CD4-positive, alpha-beta T cell (primary cell): Measurements from ENCODE around the gene IFNL4. TPM values are rescaled to one million over a fixed set of nuclear protein-coding genes. Genes with fewer than 3 reads are reported as not detected.

Experiments
- ATAC-seq: fragments of 200-7000 bp; cut with Tn5 transposase; one replicate; pipeline ENCODE4 v1.10.0; 2022; ENCODE audit warnings: mild to moderate bottlenecking; ENCODE audit not compliant: poor library complexity
- CTCF ChIA-PET: fragments of 350-600 bp; sonication (Branson Sonifier 250); formaldehyde crosslinking; loops from one replicate; lab custom pipeline; 2021; ENCODE audit warnings: antibody characterized with exemption, inconsistent platforms; lab: Charles Lee
- POLR2A ChIA-PET: fragments of 350-600 bp; sonication (Branson Sonifier 250); formaldehyde crosslinking; loops from one replicate; lab custom pipeline; 2021; ENCODE audit warnings: antibody characterized with exemption, inconsistent platforms; lab: Charles Lee
- DNase-seq, 14 experiments: peaks; one replicate each; pipeline ENCODE4 v3.0.0-alpha.2; 2013 to 2020; ENCODE audit warnings: mixed read lengths in 2 of 14
- H3K27ac ChIP-seq, 2 donors: one replicate each; pipeline versions ENCODE4 v1.5.1 to v1.7.0; 2013; ENCODE audit warnings: low read length in 2 of 2, low read depth in 1 of 2, mild to moderate bottlenecking in 1 of 2
- H3K27me3 ChIP-seq, 2 experiments: 1 replicate in 1 of 2; 2 replicates in 1 of 2; pipeline versions ENCODE4 v1.6.1 to v1.7.0; 2013; ENCODE audit warnings: low read length in 2 of 2, control low read depth in 1 of 2, mild to moderate bottlenecking in 1 of 2, moderate library complexity in 1 of 2; ENCODE audit not compliant: insufficient read depth in 2 of 2, control insufficient read depth in 1 of 2
- H3K36me3 ChIP-seq: one replicate; pipeline ENCODE4 v1.6.1; 2013; ENCODE audit warnings: low read length, control low read depth; ENCODE audit not compliant: insufficient read depth
- H3K4me1 ChIP-seq: one replicate; pipeline ENCODE4 v1.6.1; 2013; ENCODE audit warnings: low read length, control low read depth; ENCODE audit not compliant: insufficient read depth
- H3K4me3 ChIP-seq: one replicate; pipeline ENCODE4 v1.5.1; 2013; ENCODE audit warnings: mild to moderate bottlenecking, low read length, moderate library complexity
- H3K9me3 ChIP-seq, 2 experiments: 1 replicate in 1 of 2; 2 replicates in 1 of 2; pipeline versions ENCODE4 v1.6.1 to v1.7.0; 2013; ENCODE audit warnings: low read length in 2 of 2, mild to moderate bottlenecking in 2 of 2, control low read depth in 1 of 2, moderate library complexity in 1 of 2; ENCODE audit not compliant: control insufficient read depth in 1 of 2, insufficient read depth in 1 of 2
- H3K27ac Mint-ChIP-seq: one replicate; pipeline ENCODE4 v1.8.0; 2020; ENCODE audit warnings: mixed read lengths
- H3K27me3 Mint-ChIP-seq: one replicate; pipeline ENCODE4 v1.8.0; 2021; ENCODE audit warnings: mixed read lengths
- H3K36me3 Mint-ChIP-seq: one replicate; pipeline ENCODE4 v1.8.0; 2021; ENCODE audit warnings: low read depth, mixed read lengths
- H3K4me1 Mint-ChIP-seq: one replicate; pipeline ENCODE4 v1.8.0; 2021; ENCODE audit warnings: low read depth, mixed read lengths
- H3K4me3 Mint-ChIP-seq: one replicate; pipeline ENCODE4 v1.8.0; 2020; ENCODE audit warnings: mild to moderate bottlenecking, mixed read lengths
- H3K9me3 Mint-ChIP-seq: one replicate; pipeline ENCODE4 v1.8.0; 2020; ENCODE audit warnings: mixed read lengths
- intact Hi-C, 2 experiments: fragments of 100-400 bp; cut with DNase I in 1 of 2; cut with micrococcal nuclease in 1 of 2; formaldehyde crosslinking; loops; one replicate each; pipeline versions ENCODE4 v1.15.1 to v1.9.0; 2023 to 2025; cut with DNase I, micrococcal nuclease
- total RNA-seq, 174 experiments: library from RNA in 2 of 174; stranded (reverse) in 2 of 174; gene quantifications; one replicate each; pipeline ENCODE4 v1.2.3 and lab custom pipeline; 2021 to 2026
- TF ChIP-seq, protein P1 (sequence below): fragments of 200-600 bp; IDR thresholded peaks from one replicate; pipeline ENCODE4 v1.8.0; 2022; ENCODE audit warnings: antibody characterized with exemption, mild to moderate bottlenecking

IFNL4 gene
- total RNA-seq, 2 experiments from 2014 or later, result not detected

DNA sequence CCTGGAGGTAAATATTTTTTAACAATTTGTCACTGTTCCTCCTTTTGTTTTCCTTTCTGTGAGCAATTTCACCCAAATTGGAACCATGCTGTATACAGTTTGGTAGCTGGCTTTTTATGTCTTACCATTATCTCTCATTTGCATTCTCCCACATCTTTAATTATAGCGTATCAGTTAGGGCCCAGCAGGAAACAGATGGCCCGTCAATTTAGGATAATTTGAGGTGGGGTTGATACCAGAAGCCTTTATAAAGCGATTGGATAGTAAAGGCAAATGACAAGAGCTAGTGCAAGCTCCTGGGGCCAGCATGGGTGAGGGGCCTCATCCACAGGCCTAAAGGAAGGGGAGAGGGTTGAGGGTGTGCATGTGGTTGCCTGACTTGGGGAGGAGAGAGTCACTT is 3.8 kb upstream of the IFNL4 start:
- POLR2A ChIA-PET, result no interaction called here
- peaks cover 5% of the 10 kb centered on the region for H3K4me1 ChIP-seq
- Mint-ChIP-seq H3K36me3 (no peaks in the 10 kb centered on the region), H3K27me3 (peaks cover 19% of the 10 kb centered on the region), H3K9me3 (no peaks in the 10 kb centered on the region), H3K27ac (no peak overlapping the region), H3K4me1 (peaks cover 10% of the 10 kb centered on the region), H3K4me3 (no peak overlapping the region)
- intact Hi-C loops, result no loop called here
- H3K27me3 ChIP-seq, result peaks cover 7 to 8% of the 10 kb centered on the region in 2 experiments
- ATAC-seq, result no peak
- no peak for DNase-seq
- H3K27ac ChIP-seq, result no peak overlapping the region
- no peaks in the 10 kb centered on the region for H3K36me3 ChIP-seq
- CTCF ChIA-PET, result no interaction called here
- no peak overlapping the region for H3K4me3 ChIP-seq
- TF ChIP-seq, protein P1, sequence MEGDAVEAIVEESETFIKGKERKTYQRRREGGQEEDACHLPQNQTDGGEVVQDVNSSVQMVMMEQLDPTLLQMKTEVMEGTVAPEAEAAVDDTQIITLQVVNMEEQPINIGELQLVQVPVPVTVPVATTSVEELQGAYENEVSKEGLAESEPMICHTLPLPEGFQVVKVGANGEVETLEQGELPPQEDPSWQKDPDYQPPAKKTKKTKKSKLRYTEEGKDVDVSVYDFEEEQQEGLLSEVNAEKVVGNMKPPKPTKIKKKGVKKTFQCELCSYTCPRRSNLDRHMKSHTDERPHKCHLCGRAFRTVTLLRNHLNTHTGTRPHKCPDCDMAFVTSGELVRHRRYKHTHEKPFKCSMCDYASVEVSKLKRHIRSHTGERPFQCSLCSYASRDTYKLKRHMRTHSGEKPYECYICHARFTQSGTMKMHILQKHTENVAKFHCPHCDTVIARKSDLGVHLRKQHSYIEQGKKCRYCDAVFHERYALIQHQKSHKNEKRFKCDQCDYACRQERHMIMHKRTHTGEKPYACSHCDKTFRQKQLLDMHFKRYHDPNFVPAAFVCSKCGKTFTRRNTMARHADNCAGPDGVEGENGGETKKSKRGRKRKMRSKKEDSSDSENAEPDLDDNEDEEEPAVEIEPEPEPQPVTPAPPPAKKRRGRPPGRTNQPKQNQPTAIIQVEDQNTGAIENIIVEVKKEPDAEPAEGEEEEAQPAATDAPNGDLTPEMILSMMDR, result no peak
- peaks cover 0 to 6% of the 10 kb centered on the region in 2 experiments for H3K9me3 ChIP-seq

DNA sequence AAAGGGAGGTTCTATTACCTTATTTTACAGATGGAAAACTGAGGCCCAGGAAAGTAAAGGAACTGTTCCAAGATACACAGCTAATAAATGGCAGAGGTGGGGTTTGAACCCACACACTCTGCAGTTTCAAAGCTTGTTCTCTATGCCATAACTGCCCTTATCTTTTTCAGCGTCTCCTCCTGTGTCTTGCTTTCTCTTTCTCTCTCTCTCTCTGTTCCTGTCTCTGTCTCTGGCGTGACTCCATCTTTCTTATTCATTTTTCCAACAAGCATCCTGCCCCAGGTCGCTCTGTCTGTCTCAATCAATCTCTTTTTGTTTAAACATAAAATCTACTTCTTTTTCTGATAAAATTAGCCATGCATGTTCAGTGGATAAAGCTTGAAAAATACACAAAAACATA is 3.2 kb upstream of the IFNL4 start:
- H3K4me3 Mint-ChIP-seq, result no peak overlapping the region
- POLR2A ChIA-PET, result no interaction called here
- TF ChIP-seq, protein P1, result no peak

DNA sequence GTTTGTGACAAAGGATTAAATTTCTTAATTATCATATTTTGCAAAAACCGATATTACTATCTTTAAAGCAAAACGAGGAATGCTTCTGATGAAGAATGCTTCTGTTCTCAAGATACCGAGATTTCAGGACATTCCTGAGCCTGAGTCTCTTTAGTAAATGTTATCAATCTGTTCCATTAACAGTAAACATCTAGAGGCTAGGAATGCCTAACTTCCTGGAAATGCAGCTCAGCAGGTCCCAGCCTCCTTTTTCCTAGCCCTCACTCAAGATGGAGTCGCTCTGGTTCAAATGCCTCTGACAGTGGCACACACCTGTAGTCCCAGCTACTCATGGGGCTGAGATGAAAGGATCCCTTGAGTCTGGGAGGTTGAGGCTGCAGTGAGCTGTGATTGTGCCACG is 2.4 kb upstream of the IFNL4 start:
- peaks cover 8 to 11% of the 10 kb centered on the region in 2 experiments for H3K27me3 ChIP-seq
- H3K36me3 ChIP-seq, result no peaks in the 10 kb centered on the region
- Mint-ChIP-seq H3K9me3 (no peaks in the 10 kb centered on the region), H3K27ac (no peak overlapping the region), H3K4me3 (no peak overlapping the region), H3K36me3 (no peaks in the 10 kb centered on the region), H3K27me3 (peaks cover 9% of the 10 kb centered on the region), H3K4me1 (peaks cover 10% of the 10 kb centered on the region)
- H3K4me1 ChIP-seq, result peaks cover 10% of the 10 kb centered on the region
- ATAC-seq (no peak), DNase-seq (no peak)
- intact Hi-C loops, result no loop called here
- peaks cover 0 to 6% of the 10 kb centered on the region in 2 experiments for H3K9me3 ChIP-seq
- no peak overlapping the region for H3K27ac ChIP-seq
- CTCF ChIA-PET, result interaction anchor here (0.6 kb wide), 1 partner anchor 34 kb away, joined by 3 read pairs; no protein-coding TSS in a partner anchor
- POLR2A ChIA-PET, result no interaction called here
- H3K4me3 ChIP-seq, result no peak overlapping the region
- TF ChIP-seq, protein P1, result no peak

More for the DNA sequence above, 3.2 kb upstream of the IFNL4 start:
- Mint-ChIP-seq H3K36me3 (no peaks in the 10 kb centered on the region), H3K9me3 (no peaks in the 10 kb centered on the region), H3K27me3 (peaks cover 13% of the 10 kb centered on the region), H3K27ac (no peak overlapping the region), H3K4me1 (peaks cover 10% of the 10 kb centered on the region)
- H3K9me3 ChIP-seq, result peaks cover 0 to 6% of the 10 kb centered on the region in 2 experiments
- H3K27ac ChIP-seq, result no peak overlapping the region
- DNase-seq (no peak), ATAC-seq (no peak)
- CTCF ChIA-PET, result no interaction called here
- peaks cover 10% of the 10 kb centered on the region for H3K4me1 ChIP-seq
- H3K36me3 ChIP-seq, result no peaks in the 10 kb centered on the region
- H3K27me3 ChIP-seq, result peaks cover 8 to 11% of the 10 kb centered on the region in 2 experiments
- no peak overlapping the region for H3K4me3 ChIP-seq
- intact Hi-C loops, result no loop called here
